ENCODE measurements around the gene PAK1. TPM values are rescaled to one million over a fixed set of nuclear protein-coding genes. Genes with fewer than 3 reads are reported as not detected.

Gene PAK1
- total RNA-seq, 1 experiment from 2014 or later, result 26.1 TPM

- no peak for DNase-seq
- peaks cover 16% of the 10 kb centered on the region for H3K4me1 ChIP-seq (ENCODE audit: insufficient read depth, low read length)
- H3K9ac ChIP-seq (ENCODE audit: low read length), result no peak overlapping the region
- no peak for ATAC-seq
- no peaks in the 10 kb centered on the region for H3K9me2 ChIP-seq (replicated peaks; ENCODE audit: low read length)
- TF ChIP-seq, protein P1, sequence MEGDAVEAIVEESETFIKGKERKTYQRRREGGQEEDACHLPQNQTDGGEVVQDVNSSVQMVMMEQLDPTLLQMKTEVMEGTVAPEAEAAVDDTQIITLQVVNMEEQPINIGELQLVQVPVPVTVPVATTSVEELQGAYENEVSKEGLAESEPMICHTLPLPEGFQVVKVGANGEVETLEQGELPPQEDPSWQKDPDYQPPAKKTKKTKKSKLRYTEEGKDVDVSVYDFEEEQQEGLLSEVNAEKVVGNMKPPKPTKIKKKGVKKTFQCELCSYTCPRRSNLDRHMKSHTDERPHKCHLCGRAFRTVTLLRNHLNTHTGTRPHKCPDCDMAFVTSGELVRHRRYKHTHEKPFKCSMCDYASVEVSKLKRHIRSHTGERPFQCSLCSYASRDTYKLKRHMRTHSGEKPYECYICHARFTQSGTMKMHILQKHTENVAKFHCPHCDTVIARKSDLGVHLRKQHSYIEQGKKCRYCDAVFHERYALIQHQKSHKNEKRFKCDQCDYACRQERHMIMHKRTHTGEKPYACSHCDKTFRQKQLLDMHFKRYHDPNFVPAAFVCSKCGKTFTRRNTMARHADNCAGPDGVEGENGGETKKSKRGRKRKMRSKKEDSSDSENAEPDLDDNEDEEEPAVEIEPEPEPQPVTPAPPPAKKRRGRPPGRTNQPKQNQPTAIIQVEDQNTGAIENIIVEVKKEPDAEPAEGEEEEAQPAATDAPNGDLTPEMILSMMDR (conservative IDR thresholded peaks at IDR 0.05; ENCODE audit: low read depth, low read length), result no peak
- TF ChIP-seq EZH2 (IDR thresholded peaks at IDR 0.05; ENCODE audit: low read length, unreplicated experiment) (no peak), EZH2phosphoT487 (IDR thresholded peaks at IDR 0.05; ENCODE audit: borderline replicate concordance, low read length) (no peak)
- no peaks in the 10 kb centered on the region for H3F3A ChIP-seq (ENCODE audit: low read length, unreplicated experiment)
- ChIA-PET CTCF (no interaction called here), POLR2A (ENCODE audit: unreplicated experiment) (no interaction called here)
- H2AFZ ChIP-seq (ENCODE audit: low read length), result no peak overlapping the region
- H3K27ac ChIP-seq (ENCODE audit: low read length), result no peak overlapping the region
- H3K9me3 ChIP-seq (ENCODE audit: low read length), result no peaks in the 10 kb centered on the region
- no peaks in the 10 kb centered on the region for H3K27me3 ChIP-seq (ENCODE audit: low read length)
- H3K79me2 ChIP-seq (ENCODE audit: low read length), result no peaks in the 10 kb centered on the region
- intact Hi-C loops (cut with micrococcal nuclease), result no loop called here
- no peak overlapping the region for H3K4me3 ChIP-seq (ENCODE audit: low read length)
- H3K36me3 ChIP-seq (ENCODE audit: low read depth, low read length), result no peaks in the 10 kb centered on the region
- H4K20me1 ChIP-seq (ENCODE audit: low read length), result no peaks in the 10 kb centered on the region
- BruUV-seq (replicated peaks), result no TSS peak
- H3K4me2 ChIP-seq (ENCODE audit: low read length), result no peak overlapping the region
Measured at GRCh38 chr11:77396305-77396704, 77.6 kb downstream of the PAK1 start.

- H3K9me3 ChIP-seq (ENCODE audit: low read length), result no peaks in the 10 kb centered on the region
- H3K9ac ChIP-seq (ENCODE audit: low read length), result no peak overlapping the region
- H3K27me3 ChIP-seq (ENCODE audit: low read length), result no peaks in the 10 kb centered on the region
- TF ChIP-seq, protein P1 (conservative IDR thresholded peaks at IDR 0.05; ENCODE audit: low read depth, low read length), result no peak
- TF ChIP-seq EZH2 (IDR thresholded peaks at IDR 0.05; ENCODE audit: low read length, unreplicated experiment), result no peak
- no peak for TF ChIP-seq EZH2phosphoT487 (IDR thresholded peaks at IDR 0.05; ENCODE audit: borderline replicate concordance, low read length)
- H2AFZ ChIP-seq (ENCODE audit: low read length), result no peak overlapping the region
- no peak overlapping the region for H3K27ac ChIP-seq (ENCODE audit: low read length)
- ATAC-seq (peak; percentile 66), DNase-seq (peak; percentile 27)
- ChIA-PET CTCF (no interaction called here), POLR2A (ENCODE audit: unreplicated experiment) (no interaction called here)
- BruUV-seq (replicated peaks), result no TSS peak
- no peaks in the 10 kb centered on the region for H4K20me1 ChIP-seq (ENCODE audit: low read length)
- H3K4me1 ChIP-seq (ENCODE audit: insufficient read depth, low read length), result peaks cover 12% of the 10 kb centered on the region
- H3K9me2 ChIP-seq (replicated peaks; ENCODE audit: low read length), result no peaks in the 10 kb centered on the region
- H3K4me3 ChIP-seq (ENCODE audit: low read length), result no peak overlapping the region
- intact Hi-C loops (cut with micrococcal nuclease), result no loop called here
- H3K79me2 ChIP-seq (ENCODE audit: low read length), result no peaks in the 10 kb centered on the region
- H3K4me2 ChIP-seq (ENCODE audit: low read length), result no peak overlapping the region
- H3K36me3 ChIP-seq (ENCODE audit: low read depth, low read length), result no peaks in the 10 kb centered on the region
- H3F3A ChIP-seq (ENCODE audit: low read length, unreplicated experiment), result no peaks in the 10 kb centered on the region
Measured at GRCh38 chr11:77395460-77396173, 78.3 kb downstream of the PAK1 start.

DNA sequence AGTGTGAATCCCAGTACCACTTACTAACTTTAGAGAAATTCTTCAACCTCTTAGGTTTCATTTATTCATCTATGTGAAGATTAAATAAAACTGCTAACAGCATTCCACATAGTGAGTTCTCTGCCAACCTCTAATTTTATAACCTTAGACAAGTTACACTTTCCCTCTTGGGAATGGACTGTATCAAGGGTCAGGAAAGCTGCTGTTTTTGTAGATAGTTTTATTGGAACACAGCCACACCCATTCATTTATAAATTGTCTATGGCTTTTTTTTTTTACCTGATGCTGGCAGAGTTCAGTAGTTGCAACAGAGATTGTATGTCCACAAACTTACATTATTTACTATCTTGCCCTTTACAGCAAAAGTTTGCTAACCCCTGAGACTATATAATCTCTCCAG, 81.1 kb downstream of the PAK1 start:
- no peaks in the 10 kb centered on the region for H3K27me3 ChIP-seq (ENCODE audit: low read length)
- no peaks in the 10 kb centered on the region for H3K79me2 ChIP-seq (ENCODE audit: low read length)
- H3K9me3 ChIP-seq (ENCODE audit: low read length), result no peaks in the 10 kb centered on the region
- ATAC-seq, result no peak
- no peaks in the 10 kb centered on the region for H3K36me3 ChIP-seq (ENCODE audit: low read depth, low read length)
- H3K4me2 ChIP-seq (ENCODE audit: low read length), result no peak overlapping the region
- intact Hi-C loops (cut with micrococcal nuclease), result no loop called here
- H3K4me1 ChIP-seq (ENCODE audit: insufficient read depth, low read length), result peaks cover 12% of the 10 kb centered on the region
- TF ChIP-seq EZH2phosphoT487 (IDR thresholded peaks at IDR 0.05; ENCODE audit: borderline replicate concordance, low read length) (no peak), EZH2 (IDR thresholded peaks at IDR 0.05; ENCODE audit: low read length, unreplicated experiment) (no peak)
- TF ChIP-seq, protein P1 (conservative IDR thresholded peaks at IDR 0.05; ENCODE audit: low read depth, low read length), result no peak
- no peaks in the 10 kb centered on the region for H3F3A ChIP-seq (ENCODE audit: low read length, unreplicated experiment)
- H3K4me3 ChIP-seq (ENCODE audit: low read length), result no peak overlapping the region
- H3K27ac ChIP-seq (ENCODE audit: low read length), result no peak overlapping the region
- POLR2A ChIA-PET (ENCODE audit: unreplicated experiment), result no interaction called here
- no peaks in the 10 kb centered on the region for H4K20me1 ChIP-seq (ENCODE audit: low read length)
- DNase-seq, result no peak
- H3K9me2 ChIP-seq (replicated peaks; ENCODE audit: low read length), result no peaks in the 10 kb centered on the region
- no TSS peak for BruUV-seq (replicated peaks)
- no peak overlapping the region for H3K9ac ChIP-seq (ENCODE audit: low read length)
- no peak overlapping the region for H2AFZ ChIP-seq (ENCODE audit: low read length)
- CTCF ChIA-PET, result no interaction called here
